ENCODE data around the gene ABCC8.

ABCC8 gene

DNA sequence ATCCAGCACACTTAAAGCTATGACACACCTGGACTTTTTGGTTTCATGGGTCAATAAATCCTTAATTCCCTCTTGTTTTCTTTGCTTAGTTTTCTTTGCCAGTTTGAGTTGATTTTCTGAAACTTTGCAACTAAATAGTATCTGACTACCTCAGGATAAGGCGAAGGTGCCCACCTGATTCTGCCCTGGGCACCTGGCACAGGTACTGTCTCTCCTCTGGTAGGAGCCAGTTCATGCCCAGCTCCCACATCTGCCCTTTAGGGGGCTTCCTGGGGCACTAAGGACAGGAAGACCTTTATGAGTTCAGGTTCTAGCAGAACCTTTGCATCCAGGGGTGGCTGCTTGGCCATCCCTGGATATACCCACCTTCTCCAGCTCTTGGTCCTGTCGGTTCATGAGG lies 68.6 kb downstream of the ABCC8 start:
- in situ Hi-C loops (cut with MboI; ENCODE audit: low sequenced_read_pairs), result no loop called here

DNA sequence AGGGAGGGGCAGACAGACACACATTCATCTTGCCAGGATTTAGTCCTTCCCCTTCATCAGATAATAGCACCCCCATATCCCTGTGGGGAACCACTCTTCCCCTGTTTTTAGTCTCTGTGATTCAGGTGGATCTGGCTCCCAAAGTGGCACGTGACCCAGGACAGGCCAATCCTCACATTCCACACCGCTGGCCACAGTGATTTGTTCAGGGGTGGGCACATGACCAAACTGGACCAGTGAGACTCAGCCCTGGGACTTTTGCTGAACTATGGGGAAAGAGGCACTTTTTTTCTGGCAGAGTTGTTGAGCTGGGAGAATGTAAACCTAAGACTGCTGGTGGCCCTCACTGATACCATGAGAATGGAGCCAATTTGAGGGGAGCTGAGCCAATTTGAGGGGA lies 69.1 kb downstream of the ABCC8 start:
- in situ Hi-C loops (cut with MboI; ENCODE audit: low sequenced_read_pairs), result no loop called here

DNA sequence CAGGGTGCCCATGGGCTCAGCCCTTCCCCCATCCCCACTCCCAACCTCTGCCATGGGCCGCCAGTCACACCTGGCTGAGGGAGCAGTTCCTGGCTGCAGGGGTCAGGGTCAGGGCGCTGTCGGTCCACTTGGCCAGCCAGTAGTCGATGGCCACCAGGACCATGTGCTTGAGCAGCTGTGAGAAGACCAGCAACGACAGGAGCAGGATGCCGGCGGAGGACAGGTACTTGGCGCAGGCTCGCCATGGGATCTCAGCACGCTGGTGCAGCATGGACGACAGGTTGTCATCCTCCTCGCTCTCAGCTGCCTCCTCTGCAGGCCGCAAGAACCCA lies 69.9 kb downstream of the ABCC8 start:
- in situ Hi-C loops (cut with MboI; ENCODE audit: low sequenced_read_pairs), result no loop called here

DNA sequence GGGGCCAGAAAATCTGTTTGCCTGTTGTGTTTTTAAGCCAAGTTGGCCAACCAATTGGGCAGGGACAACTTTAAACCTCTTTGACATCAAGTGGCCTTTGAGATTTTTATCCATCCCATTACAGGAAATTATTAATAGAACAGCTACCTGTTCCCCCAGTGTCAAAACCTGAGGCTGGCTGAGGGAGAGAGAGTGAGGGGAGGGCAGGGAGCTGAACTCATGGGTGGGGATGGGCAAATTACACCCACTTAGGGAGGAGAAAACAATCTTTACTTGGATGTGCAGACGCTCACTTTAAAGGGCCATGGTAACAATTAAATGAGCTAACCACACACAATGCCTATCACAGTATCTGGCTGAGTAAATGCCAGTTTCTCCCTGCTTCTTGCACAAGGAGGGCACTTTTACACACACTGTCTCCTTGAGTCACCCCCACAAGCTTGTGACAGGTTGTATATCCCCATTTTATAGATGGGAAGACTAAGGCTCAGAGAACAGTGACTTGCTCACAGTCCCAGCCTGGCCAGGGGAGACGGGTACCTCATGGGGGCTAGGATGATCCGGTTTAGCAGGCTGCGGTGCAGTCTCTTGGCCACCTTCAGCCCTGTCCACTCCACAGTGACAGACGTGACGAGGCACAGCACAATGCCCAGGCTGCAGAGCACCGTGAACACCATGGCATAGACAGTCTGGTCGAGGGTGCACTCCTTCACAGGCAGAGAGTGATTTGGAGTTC lies 70.4 kb downstream of the ABCC8 start:
- in situ Hi-C loops (cut with MboI; ENCODE audit: low sequenced_read_pairs), result no loop called here

DNA sequence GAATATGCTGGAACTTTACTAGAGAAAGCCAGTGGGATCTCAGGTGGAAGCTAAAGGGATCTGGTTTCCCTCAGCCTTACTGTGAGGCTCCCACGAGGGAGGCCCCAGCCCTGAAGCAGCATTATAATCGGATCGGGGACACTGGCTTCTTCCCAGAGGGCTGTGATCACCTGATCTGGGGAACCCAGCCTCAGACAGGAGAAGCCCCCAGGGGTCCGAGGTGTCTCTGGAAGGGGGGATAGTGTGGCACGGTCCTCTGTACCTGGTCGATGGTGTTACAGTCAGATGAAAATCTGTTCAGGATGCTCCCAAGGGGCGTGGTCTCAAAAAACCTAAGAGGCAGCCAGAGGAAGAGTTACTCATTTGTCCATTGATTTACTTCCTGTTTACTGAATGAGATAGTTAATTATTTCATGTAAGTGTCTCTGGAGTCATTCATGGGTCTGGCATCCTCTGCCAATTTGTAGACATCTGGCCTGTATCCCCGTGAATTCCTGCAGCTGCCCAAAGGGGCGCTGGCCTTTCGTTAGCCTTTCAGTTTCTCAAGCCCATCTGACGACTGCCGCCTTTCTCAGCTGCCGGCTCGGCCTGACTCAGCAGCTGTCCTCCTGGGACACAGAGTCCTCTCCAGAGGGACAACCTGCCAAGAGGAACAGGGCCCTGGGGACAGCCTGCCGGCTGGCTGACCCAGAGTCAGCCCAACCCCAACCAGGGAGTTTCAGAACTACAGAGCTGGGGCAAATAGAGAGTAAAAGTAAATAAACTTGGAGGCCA lies 71.2 kb downstream of the ABCC8 start:
- in situ Hi-C loops (cut with MboI; ENCODE audit: low sequenced_read_pairs), result no loop called here

DNA sequence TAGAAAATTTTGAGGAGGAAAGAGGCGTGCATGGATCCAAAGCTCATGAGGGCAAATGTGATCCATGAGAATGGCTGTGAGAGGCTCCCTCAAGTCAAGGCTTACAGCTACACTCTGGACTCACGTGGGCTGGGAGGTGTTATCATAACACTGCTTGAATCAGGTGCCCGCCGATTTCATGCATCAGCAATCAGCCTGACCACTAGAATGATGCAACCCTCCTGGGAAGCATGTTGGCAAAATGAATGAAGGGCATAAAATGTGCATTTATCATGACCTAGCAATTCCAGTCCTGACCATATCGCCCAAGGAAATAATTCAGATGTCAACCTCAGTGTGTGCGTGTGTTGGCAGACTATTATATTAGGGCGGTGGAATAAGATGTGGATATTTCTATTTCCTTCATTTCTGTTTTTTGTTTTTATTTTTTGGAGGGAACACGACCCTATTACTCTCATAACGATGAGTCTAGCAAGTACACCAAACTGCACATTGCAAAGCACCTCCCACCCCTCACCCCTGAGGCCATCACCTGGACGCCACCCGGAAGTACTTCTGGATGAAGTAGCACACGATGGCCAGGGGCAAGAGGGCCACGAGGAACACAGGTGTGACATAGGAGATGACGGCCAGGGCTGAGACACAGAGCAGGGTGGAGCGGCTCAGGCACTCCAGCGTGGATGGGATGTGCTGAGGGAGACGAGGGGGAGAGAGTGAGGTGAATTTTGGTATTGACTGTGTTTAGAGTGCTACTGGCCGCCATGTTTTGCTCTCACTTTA lies 72.5 kb downstream of the ABCC8 start:
- in situ Hi-C loops (cut with MboI; ENCODE audit: low sequenced_read_pairs), result no loop called here

DNA sequence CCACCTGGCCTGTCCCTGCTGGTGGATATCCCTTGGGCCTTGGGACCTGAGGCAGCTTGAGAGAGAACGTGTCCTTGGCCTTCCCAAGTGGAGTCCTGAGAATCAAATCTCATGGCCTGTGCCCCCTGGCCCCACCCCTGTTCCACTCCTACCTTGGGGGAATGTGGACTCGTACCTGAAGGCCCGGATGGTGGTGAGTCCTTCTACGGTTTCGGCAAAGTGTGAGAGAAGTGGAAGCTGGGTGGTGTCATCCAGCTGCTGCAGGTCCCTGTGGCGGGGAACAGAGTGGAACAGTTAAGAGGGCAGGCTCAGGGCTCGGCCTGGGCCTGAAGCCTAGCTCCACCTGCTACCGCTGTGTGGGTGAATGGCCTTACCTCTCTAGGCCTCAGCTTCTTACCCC lies 74.2 kb downstream of the ABCC8 start:
- in situ Hi-C loops (cut with MboI; ENCODE audit: low sequenced_read_pairs), result no loop called here

DNA sequence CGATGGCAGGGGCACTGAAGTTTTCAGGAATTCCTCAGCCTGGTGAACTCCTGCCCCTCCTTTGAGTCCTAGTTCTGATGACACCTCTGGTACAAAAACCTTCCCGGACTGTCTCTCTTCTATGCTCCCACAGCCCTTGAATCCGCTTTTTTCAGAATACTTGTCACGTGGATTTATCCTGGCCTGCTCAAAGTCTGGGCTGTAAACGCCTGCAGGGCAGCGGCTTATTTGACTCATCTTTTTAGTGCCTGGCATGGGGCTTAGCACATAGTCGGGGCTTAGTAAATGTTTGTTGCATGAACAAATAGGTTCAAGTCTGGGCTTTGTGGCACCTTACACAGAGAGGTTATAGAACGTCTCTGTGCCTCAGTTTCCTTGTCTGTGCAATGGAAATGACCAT lies 74.8 kb downstream of the ABCC8 start:
- in situ Hi-C loops (cut with MboI; ENCODE audit: low sequenced_read_pairs), result no loop called here

DNA sequence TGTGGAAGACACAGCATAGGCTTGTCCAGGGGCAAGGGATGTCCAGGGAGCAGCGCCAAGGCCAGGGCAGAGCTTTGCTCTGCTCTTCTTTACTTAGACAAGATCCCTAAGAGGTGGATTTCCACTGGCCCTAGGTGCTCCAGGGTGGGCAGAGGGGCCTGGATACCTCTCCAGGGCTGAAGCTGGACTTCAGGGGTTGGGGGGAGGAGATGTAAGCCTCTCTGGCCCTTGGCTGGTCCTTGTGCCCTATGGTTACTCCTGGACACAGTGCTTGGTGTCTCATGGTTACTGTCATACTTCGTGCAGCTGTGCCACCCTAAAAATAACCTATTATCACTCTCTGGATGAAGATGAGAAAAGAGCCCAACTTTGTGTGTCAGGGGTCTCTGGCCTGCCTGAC lies 75.3 kb downstream of the ABCC8 start:
- in situ Hi-C loops (cut with MboI; ENCODE audit: low sequenced_read_pairs), result no loop called here

DNA sequence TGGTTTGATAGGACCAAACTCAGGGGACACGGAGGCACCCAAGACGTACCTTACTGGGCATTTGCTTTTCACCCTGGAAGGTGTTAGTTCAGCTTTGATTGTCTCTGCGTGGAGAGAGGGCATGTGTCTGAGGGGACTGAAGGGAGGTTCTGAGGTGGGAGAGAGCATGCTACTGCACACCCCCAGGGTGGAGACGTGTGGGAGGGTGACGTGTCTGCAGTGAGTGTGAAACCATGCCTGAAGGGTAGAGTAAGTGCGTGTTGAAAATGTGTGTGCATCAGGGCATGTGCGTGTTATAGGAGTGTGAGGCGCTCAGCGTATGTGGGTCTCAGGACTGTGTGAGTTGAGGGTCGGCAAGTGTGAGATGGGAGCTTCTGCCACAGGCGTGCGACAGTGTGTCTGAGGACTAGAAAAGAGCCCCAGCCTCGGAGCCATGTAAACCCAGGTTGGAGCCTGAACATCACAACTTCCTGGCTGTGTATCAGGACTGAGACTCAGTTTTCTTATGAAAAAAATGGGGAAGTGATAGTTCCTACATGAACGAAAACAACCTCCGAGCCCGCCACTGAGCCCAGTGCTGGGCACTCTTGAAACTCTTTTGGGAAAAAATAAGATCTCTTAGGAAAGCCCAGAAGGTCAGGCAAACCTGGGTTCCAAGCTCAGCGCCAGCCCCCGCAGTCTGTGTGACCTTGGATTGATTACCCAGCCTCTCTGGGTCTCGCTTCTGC lies 76.4 kb downstream of the ABCC8 start:
- in situ Hi-C loops (cut with MboI; ENCODE audit: low sequenced_read_pairs), result no loop called here

DNA sequence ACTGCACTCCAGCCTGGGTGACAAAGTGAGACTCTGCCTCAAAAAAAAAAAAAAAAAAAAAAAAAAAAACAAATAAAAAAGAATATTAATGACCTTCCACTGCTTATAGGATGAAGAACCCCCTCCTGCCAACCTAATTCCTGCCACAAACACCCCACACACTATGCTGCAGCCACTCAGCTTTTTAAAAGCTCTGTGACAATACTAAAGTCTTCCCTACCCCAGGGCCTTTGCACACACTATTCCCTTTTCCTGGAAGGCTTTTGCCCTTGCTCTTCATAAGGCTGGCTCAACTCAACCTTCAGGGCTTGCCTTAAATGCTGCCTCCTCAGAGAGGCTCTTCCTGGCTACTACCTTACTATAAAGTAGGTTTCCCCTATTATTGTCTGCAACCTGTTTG lies 77.4 kb downstream of the ABCC8 start:
- in situ Hi-C loops (cut with MboI; ENCODE audit: low sequenced_read_pairs), result loop anchor here (25.0 kb wide), 1 partner anchor 113 kb away; no protein-coding TSS in a partner anchor

DNA sequence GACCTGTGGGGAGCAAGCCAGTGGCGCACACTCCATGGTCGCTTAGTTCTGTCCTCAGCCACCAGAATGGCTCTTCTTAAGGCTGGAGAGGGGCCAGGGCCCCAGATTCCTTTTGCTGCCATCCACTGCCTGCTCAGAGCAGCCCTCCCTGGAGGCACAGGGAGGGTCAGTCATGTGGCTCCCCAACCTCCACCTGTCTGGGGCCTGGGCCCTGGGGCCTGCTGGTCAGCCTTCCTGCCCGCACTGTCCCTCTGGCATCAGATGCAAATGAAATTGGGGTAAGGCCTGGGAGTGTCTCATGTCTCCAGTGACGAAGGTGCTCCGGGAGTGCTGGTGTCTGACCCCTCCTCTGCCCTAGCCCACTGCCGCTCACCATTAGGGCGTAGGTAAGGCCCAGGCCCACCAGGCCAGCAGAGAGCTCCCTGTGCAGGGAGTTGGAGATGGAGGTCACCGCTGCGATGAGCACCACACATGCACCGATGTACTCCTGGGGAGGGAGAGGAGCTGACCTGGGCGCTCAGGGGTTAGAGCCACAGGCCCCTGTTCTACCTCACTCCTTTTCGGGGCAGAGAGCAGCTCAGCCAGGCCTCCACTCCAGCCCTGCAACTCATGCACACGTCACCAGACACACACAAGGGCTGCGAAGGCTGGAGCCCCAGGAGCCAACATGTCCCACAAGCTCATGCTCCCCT lies 79.2 kb downstream of the ABCC8 start:
- in situ Hi-C loops (cut with MboI; ENCODE audit: low sequenced_read_pairs), result loop anchor here (25.0 kb wide), 1 partner anchor 115 kb away; no protein-coding TSS in a partner anchor

DNA sequence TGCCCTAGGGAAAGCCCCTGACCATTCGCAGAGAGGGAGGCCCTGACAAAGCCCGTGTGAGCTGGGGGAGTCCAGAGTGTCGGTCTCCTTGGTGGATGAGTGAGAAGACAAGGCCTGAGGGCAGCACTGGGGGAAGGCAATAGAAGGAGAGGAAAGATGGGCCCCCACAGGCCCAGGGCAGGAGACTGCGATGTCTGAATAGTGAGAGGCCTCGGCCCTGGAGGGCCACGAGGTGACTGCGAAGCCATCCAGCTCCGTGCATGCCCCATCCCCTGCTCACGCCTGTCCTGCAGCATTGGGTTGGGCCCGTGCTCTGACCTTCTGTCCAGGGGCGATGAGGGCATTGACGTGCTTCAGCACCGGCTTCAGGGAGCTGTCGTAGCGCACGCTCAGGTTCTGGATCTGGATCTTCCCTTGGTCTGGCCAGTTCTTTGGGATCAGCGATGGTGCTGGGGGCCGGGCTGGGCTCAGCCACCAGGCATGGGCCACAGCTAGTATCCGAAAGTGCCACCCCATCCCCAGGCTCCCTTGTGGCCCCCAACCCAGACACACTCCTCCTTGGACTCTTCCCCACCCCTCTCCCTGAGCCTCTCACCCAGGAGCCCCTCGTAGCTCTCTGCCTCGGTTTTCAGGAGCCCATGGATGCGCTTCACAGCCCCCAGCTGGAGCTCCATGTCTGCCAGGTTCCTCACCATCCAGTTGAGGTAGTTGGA lies 79.9 kb downstream of the ABCC8 start:
- in situ Hi-C loops (cut with MboI; ENCODE audit: low sequenced_read_pairs), result loop anchor here (25.0 kb wide), 1 partner anchor 116 kb away; no protein-coding TSS in a partner anchor

DNA sequence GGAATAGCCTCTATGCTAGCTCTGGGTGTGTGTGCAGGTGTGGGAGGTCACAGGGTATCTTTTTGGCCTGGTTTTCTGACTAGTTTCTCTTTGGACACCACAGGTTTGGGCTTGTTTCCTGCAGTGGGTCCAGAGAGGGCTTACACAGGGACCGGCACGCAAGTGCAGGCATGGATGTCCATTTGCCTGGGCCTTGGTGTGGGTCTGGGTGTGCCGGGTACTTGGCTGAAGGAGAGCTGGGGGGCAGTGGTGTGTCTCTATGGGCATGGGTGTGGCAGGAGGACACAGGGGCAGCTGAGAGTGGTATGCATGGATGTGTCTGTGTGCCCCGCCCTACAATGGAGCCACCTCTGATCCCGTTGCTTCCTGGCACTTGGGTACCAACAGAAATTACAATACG lies 80.7 kb downstream of the ABCC8 start:
- in situ Hi-C loops (cut with MboI; ENCODE audit: low sequenced_read_pairs), result loop anchor here (25.0 kb wide), 1 partner anchor 116 kb away; no protein-coding TSS in a partner anchor

DNA sequence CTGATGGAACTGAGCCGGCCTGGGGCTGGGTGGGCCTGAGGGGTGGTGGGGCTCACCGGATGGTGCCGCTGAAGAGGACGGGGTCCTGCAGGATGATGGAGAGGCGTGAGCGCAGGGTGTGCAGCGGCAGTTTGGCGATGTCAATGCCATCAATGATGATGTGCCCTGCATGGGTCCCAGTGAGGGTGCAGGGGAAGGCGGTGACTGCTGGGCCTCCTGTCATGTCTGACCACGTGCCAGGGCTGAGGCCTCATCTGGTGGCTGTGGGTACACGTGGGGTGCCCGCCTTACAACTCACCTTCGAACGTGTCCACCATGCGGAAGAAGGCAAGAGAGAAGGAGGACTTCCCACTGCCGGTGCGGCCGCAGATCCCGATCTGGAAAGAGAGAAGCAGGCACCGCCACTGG lies 81.1 kb downstream of the ABCC8 start:
- in situ Hi-C loops (cut with MboI; ENCODE audit: low sequenced_read_pairs), result loop anchor here (25.0 kb wide), 1 partner anchor 117 kb away; no protein-coding TSS in a partner anchor

DNA sequence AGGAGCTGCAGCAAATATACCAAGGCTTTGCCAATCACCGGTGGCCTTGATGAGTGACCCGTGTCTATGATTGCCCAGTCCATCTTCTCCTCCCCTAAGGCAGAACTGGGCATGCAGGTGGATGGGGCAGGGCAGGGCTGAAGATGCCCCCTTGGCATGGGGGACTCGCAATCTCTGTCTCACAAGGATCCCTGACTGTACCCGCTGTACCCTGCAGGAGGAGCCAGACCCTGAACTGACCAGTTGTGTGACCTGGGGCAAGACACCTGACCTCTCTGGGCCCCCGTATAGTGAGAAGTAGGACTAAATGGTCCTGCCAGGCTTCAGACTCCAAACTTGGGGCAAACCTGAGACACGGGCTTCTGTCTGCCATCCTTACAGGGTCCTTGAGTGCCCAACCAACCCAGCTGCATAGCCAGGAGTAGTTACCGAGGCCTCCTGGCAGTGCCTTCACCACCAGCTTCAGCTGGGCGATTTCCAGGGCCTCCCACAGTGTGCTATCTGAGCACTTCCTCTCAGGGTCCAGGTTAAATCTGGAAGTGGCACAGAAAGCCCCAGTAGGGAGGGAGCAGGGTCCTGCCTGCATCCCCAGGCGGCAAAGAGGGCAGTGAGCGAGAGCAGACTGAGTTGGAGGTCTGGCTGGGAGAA lies 81.8 kb downstream of the ABCC8 start:
- in situ Hi-C loops (cut with MboI; ENCODE audit: low sequenced_read_pairs), result loop anchor here (25.0 kb wide), 1 partner anchor 117 kb away; no protein-coding TSS in a partner anchor

DNA sequence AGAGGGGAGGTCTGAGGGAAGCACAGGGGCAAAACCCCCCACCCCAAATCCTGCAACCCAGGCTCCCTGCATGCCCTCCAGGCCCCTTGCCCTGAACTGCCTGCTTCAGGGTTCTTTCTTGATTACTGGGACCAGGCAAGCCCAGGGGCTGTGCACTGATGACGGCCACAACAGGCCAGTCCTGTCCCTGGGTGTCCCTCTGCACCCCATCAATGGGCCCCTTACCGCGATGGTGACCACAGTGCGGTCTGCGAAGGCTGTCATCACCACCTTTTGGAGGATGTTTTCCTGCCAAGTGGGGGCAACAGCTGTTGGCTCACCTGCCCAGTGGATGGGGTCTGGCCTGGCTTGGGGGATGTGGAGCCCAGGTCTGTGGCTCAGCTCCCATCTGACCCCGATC lies 83.2 kb downstream of the ABCC8 start:
- in situ Hi-C loops (cut with MboI; ENCODE audit: low sequenced_read_pairs), result loop anchor here (25.0 kb wide), 1 partner anchor 119 kb away; no protein-coding TSS in a partner anchor

DNA sequence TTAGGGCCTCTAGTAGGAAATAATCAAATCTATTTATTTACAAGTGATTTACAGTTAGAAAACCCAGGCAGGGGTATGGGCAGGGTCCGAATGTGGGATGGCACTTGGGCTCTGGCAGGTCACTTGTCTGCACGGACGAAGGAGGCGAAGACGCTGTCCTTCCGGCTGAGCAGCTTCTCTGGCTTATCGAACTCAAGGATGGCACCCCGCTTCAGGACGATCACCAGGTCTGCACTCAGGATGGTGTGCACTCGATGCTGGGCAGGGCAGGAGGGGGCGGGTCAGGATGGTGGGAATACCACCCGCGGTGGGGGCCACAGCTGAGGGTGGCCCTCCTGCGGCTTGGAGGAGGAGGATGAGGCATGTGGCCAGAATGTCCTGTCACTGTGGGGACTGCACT lies 83.8 kb downstream of the ABCC8 start:
- in situ Hi-C loops (cut with MboI; ENCODE audit: low sequenced_read_pairs), result loop anchor here (25.0 kb wide), 1 partner anchor 119 kb away; no protein-coding TSS in a partner anchor

Measured in hTERT RPE-1 (cell line).